ENCODE measurements around the gene UBL4B.

GRCh38 chr1:110092991-110093390 lies 19.3 kb upstream of the UBL4B start:
- TF ChIP-seq EZH2 (IDR thresholded peaks at IDR 0.05; ENCODE audit: low read length): no peak
- no peak for TF ChIP-seq CTCF (optimal IDR thresholded peaks at IDR 0.05 in 1 of 3, IDR thresholded peaks at IDR 0.05 in 1 of 3, conservative IDR thresholded peaks at IDR 0.05 in 1 of 3; ENCODE audit: extremely low read depth in 1 of 3, insufficient read depth in 2 of 3, low read length in 3 of 3)

Data from keratinocyte (primary cell).